MM.1S (cell line): ENCODE data around the gene COBLL1.

Experiments used
- CTCF ChIP-seq: fragments of 300-600 bp; sonication (generic); IDR thresholded peaks from 2 replicates; pipeline ENCODE4 v1.5.1; 2016; ENCODE audit warnings: antibody characterized with exemption, low read length, mixed read lengths
- EZH2 ChIP-seq: fragments of 300-600 bp; sonication (generic); optimal IDR thresholded peaks from 2 replicates; pipeline ENCODE3; 2017; ENCODE audit warnings: low read depth, mild to moderate bottlenecking, antibody characterized with exemption, low read length, mixed read lengths
- EZH2phosphoT487 ChIP-seq: fragments of 300-600 bp; sonication (generic); IDR thresholded peaks from 2 replicates; pipeline ENCODE4 v1.6.1; 2018; ENCODE audit warnings: antibody characterized with exemption, low read length

- TF ChIP-seq CTCF (no peak), EZH2 (no peak), EZH2phosphoT487 (no peak)
Observed at GRCh38 chr2:164789968-164790367, 51.7 kb downstream of the COBLL1 start.
